Activated naive CD8-positive, alpha-beta T cell treated with anti-CD3 and anti-CD28 coated beads, Interleukin-2, amount 50 U/mL, for 24 hours (primary cell): Measurements from ENCODE around the gene RASD2.
"Not testable (repeated sequence)": the region's sequence is repeated elsewhere in the genome, so short reads cannot be mapped to it uniquely, and the experiment has no call there.

Experiments
- ATAC-seq: fragments of 150-1000 bp; cut with Tn5 transposase; one replicate; pipeline ENCODE4 v1.10.0; 2021
- DNase-seq: peaks from one replicate; pipeline ENCODE4 v3.0.0; 2021
- H3K27ac Mint-ChIP-seq: one replicate; pipeline ENCODE4 v1.8.0; 2021; ENCODE audit warnings: mild to moderate bottlenecking, mixed read lengths
- H3K27me3 Mint-ChIP-seq: one replicate; pipeline ENCODE4 v1.8.0; 2021; ENCODE audit warnings: mixed read lengths
- H3K36me3 Mint-ChIP-seq: one replicate; pipeline ENCODE4 v1.8.0; 2021; ENCODE audit warnings: low read depth, mixed read lengths
- H3K4me1 Mint-ChIP-seq: one replicate; pipeline ENCODE4 v1.8.0; 2021; ENCODE audit warnings: mixed read lengths
- H3K4me3 Mint-ChIP-seq: one replicate; pipeline ENCODE4 v1.8.0; 2021; ENCODE audit warnings: mild to moderate bottlenecking, moderate library complexity, mixed read lengths
- H3K9me3 Mint-ChIP-seq: one replicate; pipeline ENCODE4 v1.8.0; 2021; ENCODE audit warnings: mixed read lengths

Gene RASD2

DNA sequence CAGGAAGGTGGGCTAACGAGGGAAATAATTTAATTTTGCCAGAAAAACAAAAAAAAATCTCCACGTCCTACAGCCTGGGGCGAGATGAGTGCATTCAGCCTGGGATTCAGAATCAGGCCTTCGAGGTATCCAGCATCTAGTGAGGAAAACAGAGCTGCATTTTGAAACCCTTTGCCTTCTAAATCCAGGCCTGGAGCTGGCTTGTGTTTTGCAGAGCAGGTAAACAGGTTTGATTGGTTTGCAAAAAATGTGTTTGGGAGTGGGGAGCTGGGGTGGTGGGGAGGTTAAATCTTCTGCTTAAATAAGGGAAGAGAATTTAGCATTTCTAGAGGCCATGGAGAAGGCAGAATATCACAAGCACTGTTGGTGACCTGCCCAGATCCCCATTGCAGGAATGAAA, 29.7 kb upstream of the RASD2 start:
- Mint-ChIP-seq H3K4me1 (no peaks in the 10 kb centered on the region), H3K36me3 (no peaks in the 10 kb centered on the region), H3K27ac (no peak overlapping the region), H3K27me3 (peaks cover 11% of the 10 kb centered on the region), H3K4me3 (no peak overlapping the region), H3K9me3 (no peaks in the 10 kb centered on the region)
- ATAC-seq = no peak
- no peak for DNase-seq

DNA sequence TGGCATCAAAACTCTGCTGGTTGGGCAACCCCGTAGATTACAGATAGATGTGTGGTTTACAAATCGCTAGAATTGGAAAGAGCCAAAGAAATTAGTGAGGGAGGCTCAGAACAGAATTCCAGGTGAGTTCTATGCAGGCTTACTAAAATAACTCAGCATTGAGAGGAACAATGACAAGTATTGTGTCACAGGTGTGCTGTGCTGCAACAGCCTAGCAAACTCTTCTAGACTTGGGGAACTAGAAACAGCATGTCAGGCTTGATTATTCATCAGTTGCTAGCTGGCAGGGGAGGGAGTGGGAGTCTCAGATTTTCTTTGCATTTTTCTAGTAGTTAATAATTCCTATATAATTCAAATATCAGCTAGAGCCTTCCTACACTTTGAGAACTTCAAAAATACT, 26.3 kb upstream of the RASD2 start:
- H3K9me3 Mint-ChIP-seq = no peaks in the 10 kb centered on the region
- no peaks in the 10 kb centered on the region for H3K36me3 Mint-ChIP-seq
- peaks cover 28% of the 10 kb centered on the region for H3K27me3 Mint-ChIP-seq
- DNase-seq (no peak), ATAC-seq (no peak)
- no peak overlapping the region for H3K27ac Mint-ChIP-seq
- no peak overlapping the region for H3K4me3 Mint-ChIP-seq
- H3K4me1 Mint-ChIP-seq = no peaks in the 10 kb centered on the region

DNA sequence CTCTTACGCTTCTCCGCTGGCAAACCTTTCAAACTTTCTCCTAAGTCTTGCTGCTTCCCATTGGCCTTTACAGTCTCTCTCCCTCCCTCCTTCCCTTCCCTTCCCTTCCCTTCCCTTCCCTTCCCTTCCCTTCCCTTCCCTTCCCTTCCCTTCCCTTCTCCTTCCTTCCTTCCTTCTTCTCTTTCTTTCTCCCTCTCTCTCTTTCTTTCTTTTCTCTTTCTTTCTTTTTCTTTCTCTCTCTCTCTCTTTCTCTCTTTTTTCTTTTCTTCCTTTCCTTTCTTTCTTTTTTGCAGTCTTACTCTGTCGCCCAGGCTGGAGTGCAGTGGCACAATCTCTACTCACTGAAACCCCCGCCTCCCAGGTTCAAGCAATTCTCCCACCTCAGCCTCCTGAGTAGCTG, 24.7 kb upstream of the RASD2 start:
- H3K4me3 Mint-ChIP-seq, ATAC-seq, H3K4me1 Mint-ChIP-seq, H3K27ac Mint-ChIP-seq, DNase-seq, H3K36me3 Mint-ChIP-seq, H3K9me3 Mint-ChIP-seq: not testable (repeated sequence)
- H3K27me3 Mint-ChIP-seq = peaks cover 26% of the 10 kb centered on the region

GRCh38 chr22:35516723-35517122, 23.9 kb upstream of the RASD2 start:
- DNase-seq = no peak
- no peak for ATAC-seq
- Mint-ChIP-seq H3K27ac (no peak overlapping the region), H3K27me3 (peaks cover 33% of the 10 kb centered on the region), H3K4me1 (no peaks in the 10 kb centered on the region), H3K36me3 (no peaks in the 10 kb centered on the region), H3K9me3 (no peaks in the 10 kb centered on the region), H3K4me3 (no peak overlapping the region)

GRCh38 chr22:35517207-35517606, 23.4 kb upstream of the RASD2 start:
- DNase-seq = no peak
- Mint-ChIP-seq H3K4me1 (no peaks in the 10 kb centered on the region), H3K9me3 (no peaks in the 10 kb centered on the region), H3K27me3 (peaks cover 38% of the 10 kb centered on the region), H3K27ac (no peak overlapping the region), H3K36me3 (no peaks in the 10 kb centered on the region), H3K4me3 (no peak overlapping the region)
- no peak for ATAC-seq

- H3K27ac Mint-ChIP-seq = no peak overlapping the region
- peaks cover 43% of the 10 kb centered on the region for H3K27me3 Mint-ChIP-seq
- H3K4me3 Mint-ChIP-seq = no peak overlapping the region
- no peaks in the 10 kb centered on the region for H3K4me1 Mint-ChIP-seq
- no peak for ATAC-seq
- H3K9me3 Mint-ChIP-seq = no peaks in the 10 kb centered on the region
- no peaks in the 10 kb centered on the region for H3K36me3 Mint-ChIP-seq
- no peak for DNase-seq
These were observed 22.7 kb upstream of the RASD2 start for GRCh38 chr22:35517769-35518530.

DNA sequence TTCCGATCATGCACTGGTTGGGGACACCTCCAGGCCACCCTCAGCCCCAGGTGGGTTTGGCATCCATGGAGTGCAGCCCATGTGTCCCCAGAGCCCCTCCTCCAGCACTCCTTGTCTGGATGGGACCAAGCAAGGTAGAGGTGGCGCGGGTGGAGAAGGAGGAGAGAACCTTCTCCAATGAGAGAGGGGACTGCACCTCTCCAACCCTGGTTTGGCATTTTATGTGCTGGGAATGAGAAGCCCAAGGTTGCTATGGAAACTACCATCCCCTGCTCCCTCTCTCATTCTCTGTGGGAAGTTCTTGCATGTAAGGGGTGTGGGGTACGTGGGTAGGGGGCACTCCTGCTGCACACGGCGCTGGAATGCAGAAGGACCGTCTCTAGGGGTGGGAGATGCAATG, 21.8 kb upstream of the RASD2 start:
- Mint-ChIP-seq H3K27me3 (peaks cover 40% of the 10 kb centered on the region), H3K36me3 (no peaks in the 10 kb centered on the region), H3K4me1 (no peaks in the 10 kb centered on the region), H3K9me3 (no peaks in the 10 kb centered on the region), H3K27ac (no peak overlapping the region), H3K4me3 (no peak overlapping the region)
- no peak for ATAC-seq
- DNase-seq = no peak

DNA sequence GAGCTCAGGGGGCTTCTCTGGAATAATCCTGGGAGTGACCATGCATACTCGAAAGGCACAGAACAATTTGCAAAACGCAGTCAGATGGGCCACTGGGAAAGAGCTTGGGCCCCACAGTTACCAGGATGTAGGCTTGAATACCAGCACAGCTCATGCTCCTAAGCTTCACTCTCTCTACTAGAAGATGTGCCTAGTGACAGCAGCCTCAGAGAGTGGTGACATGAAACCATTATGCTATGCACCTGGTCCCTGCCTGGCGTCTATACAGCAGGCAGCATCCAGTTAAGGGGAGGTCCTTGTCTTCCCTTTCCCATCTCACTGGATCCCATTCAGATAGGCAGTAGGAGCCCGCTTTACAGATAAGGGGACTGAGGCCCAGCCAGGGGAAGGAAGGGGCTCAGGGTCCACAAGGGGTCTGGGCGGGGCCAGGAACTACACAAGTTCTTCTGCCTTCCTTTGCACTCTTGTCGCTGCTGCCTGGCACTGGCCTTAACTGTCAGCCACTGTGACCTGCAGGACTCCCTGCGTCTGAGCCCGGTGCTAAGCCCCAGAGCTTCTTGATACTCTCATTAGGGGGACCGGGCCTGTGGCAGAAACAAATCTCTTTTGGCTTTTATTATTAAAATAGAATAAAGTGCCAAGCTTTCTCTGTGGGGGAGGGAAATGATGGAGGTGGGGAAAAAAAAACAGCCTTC, 21.2 kb upstream of the RASD2 start:
- no peaks in the 10 kb centered on the region for H3K9me3 Mint-ChIP-seq
- H3K27ac Mint-ChIP-seq = no peak overlapping the region
- peaks cover 39% of the 10 kb centered on the region for H3K27me3 Mint-ChIP-seq
- no peaks in the 10 kb centered on the region for H3K4me1 Mint-ChIP-seq
- ATAC-seq (no peak), DNase-seq (no peak)
- H3K4me3 Mint-ChIP-seq = no peak overlapping the region
- H3K36me3 Mint-ChIP-seq = no peaks in the 10 kb centered on the region

GRCh38 chr22:35521358-35522224, 19.0 kb upstream of the RASD2 start:
- Mint-ChIP-seq H3K4me1 (no peaks in the 10 kb centered on the region), H3K9me3 (no peaks in the 10 kb centered on the region), H3K27ac (no peak overlapping the region), H3K4me3 (no peak overlapping the region), H3K27me3 (peaks cover 34% of the 10 kb centered on the region), H3K36me3 (no peaks in the 10 kb centered on the region)
- no peak for DNase-seq
- ATAC-seq = no peak

DNA sequence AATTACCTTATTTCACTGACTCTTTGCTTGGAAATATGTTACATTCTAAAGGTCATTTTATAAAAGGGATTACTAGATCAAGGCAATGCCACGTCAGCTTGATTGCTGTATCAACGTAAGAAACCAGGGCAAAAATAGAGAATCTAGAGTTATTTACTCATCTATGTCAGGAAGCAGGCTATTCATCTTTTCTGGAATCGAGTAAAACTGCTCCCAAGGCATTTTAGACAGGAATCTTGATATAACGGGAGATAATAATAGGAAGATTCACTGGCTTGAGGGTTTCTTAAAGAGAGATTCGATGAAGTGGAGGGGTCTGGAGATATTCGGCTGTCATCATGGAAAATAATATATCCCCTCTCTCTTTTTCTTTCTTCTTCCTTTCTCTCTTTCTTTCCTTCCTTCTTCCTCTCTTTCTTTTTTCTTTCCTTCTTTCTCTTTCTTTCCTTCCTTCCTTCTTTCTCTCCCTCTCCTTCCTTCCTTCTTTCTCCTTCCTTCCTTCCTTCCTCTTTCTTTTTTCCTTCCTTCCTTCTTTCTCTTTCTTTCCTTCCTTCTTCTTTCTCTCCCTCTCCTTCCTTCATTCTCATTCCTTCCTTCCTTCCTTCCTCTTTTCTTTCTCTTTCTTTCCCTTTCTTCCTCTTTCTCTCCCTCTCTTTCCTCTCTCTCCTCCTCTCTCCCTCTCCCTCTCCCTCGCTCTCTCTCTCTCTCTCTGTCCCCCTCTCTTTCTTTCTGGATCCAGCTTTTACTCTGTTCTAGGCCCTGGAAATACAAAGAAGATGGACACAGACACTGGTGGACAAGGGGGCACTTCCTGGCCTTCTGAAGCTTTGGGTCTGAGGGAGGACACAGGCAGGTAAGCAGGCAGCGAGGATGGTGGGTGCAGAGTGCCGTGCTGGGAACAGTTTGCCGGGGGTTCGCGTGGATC, 18.1 kb upstream of the RASD2 start:
- Mint-ChIP-seq H3K9me3 (no peaks in the 10 kb centered on the region), H3K36me3 (no peaks in the 10 kb centered on the region), H3K4me1 (no peaks in the 10 kb centered on the region), H3K4me3 (no peak overlapping the region), H3K27ac (no peak overlapping the region), H3K27me3 (peaks cover 31% of the 10 kb centered on the region)
- ATAC-seq = no peak
- no peak for DNase-seq

- H3K36me3 Mint-ChIP-seq = no peaks in the 10 kb centered on the region
- no peak for ATAC-seq
- no peaks in the 10 kb centered on the region for H3K4me1 Mint-ChIP-seq
- H3K4me3 Mint-ChIP-seq = no peak overlapping the region
- no peak overlapping the region for H3K27ac Mint-ChIP-seq
- DNase-seq = no peak
- peaks cover 25% of the 10 kb centered on the region for H3K27me3 Mint-ChIP-seq
- H3K9me3 Mint-ChIP-seq = no peaks in the 10 kb centered on the region
These were observed 17.3 kb upstream of the RASD2 start for GRCh38 chr22:35523167-35523947.

DNA sequence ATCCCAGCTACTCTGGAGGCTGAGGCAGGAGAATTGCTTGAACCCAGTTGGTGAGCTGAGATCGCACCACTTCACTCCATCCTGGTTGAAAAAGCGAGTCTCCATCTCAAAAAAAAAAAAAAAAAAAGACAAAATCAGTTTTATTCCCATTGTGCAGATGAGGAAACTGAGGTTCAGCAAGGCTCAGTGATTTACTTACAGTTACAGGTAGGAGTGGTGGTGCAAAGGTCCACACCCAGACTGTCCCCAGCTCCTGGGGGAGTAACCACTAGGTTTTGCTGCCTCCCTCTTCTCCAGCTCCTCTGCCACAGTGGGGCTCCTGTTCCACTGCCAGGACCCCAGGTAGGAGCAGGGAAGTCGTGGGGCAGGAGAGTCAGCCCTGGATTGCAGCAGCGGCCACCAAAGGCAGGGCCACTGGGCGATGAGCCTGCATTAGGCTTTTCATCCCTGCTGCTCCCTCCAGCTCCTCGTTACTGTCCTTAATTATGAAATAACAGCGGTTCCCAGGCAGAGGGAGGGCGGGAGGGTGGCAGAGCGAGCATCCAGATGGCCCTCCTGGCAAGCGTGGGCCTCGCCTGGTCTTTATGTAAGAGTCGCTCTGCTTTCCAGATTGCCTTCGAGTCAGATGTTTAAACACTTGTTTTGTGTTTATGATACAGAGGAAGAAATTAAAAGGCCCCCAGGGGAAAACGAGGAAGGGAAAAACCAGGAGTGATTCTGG, 15.5 kb upstream of the RASD2 start:
- no peak overlapping the region for H3K27ac Mint-ChIP-seq
- ATAC-seq = no peak
- peaks cover 4% of the 10 kb centered on the region for H3K9me3 Mint-ChIP-seq
- H3K4me1 Mint-ChIP-seq = no peaks in the 10 kb centered on the region
- no peaks in the 10 kb centered on the region for H3K36me3 Mint-ChIP-seq
- H3K27me3 Mint-ChIP-seq = peaks cover 22% of the 10 kb centered on the region
- DNase-seq = no peak
- no peak overlapping the region for H3K4me3 Mint-ChIP-seq

DNA sequence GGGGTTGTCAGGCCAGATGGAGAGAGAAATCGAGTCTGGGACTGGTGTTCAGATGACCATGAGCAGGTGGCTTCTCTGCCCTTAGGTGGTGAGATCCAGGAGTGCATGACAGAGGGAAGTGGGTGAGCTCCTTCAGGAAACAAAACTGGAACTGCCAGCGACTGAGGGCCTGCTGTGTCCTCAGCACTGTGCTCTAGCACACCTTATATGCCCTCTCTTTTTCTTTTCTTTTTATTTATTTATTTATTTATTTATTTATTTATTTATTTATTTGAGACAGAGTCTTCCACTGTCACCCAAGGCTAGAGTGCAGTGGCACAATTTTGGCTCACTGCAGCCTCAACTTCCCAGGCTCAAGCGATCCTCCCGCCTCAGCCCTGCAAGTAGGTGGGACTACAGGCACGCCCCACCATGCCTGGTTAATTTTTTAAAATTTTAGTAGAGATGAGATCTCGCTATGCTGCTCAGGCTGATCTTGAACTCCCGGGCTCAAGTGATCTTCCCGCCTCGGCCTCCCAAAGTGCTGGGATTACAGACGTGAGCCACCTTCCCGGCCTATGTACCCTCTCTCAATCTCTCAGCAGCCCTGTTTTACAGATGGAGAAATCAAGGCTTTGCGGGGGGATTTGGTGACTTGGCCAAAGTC, 14.8 kb upstream of the RASD2 start:
- Mint-ChIP-seq H3K4me1 (no peaks in the 10 kb centered on the region), H3K27ac (no peak overlapping the region), H3K4me3 (no peak overlapping the region), H3K36me3 (no peaks in the 10 kb centered on the region), H3K27me3 (peaks cover 19% of the 10 kb centered on the region), H3K9me3 (peaks cover 4% of the 10 kb centered on the region)
- ATAC-seq = no peak
- no peak for DNase-seq
